SK-N-SH (cell line): Measurements from ENCODE around the gene JMJD7. TPM values are rescaled to one million over a fixed set of nuclear protein-coding genes. Genes with fewer than 3 reads are reported as not detected.

ENCODE experiments used
- CTCF ChIA-PET: fragments of 300-600, 350-600 bp; formaldehyde crosslinking; extraction: SDS; loops from one replicate; lab custom pipeline; 2021; lab: Yijun Ruan, JAX
- POLR2A ChIA-PET: fragments of 350-600 bp; sonication (Branson Sonifier 250); formaldehyde crosslinking; extraction: SDS; loops from one replicate; lab custom pipeline; 2020; ENCODE audit warnings: antibody characterized with exemption, inconsistent platforms; lab: Yijun Ruan, JAX
- DNase-seq: peaks from one replicate; pipeline ENCODE4 v3.0.0; 2012
- H2AFZ ChIP-seq: fragments of 200-600 bp; sonication (generic); 2 replicates; pipeline ENCODE4 v1.8.1; 2016; ENCODE audit warnings: antibody characterized with exemption, mild to moderate bottlenecking, low read depth
- H3F3A ChIP-seq: fragments of 200-600 bp; sonication (generic); replicated peaks from 2 replicates; pipeline ENCODE3; 2016; ENCODE audit warnings: antibody characterized with exemption, mild to moderate bottlenecking; ENCODE audit not compliant: insufficient read depth
- H3K27ac ChIP-seq, 2 experiments: fragments of 200-500 bp in 1 of 2; fragments of 200-600 bp in 1 of 2; sonication (Bioruptor generic) in 1 of 2; sonication (generic), shearing (Covaris generic) in 1 of 2; 2 replicates each; pipeline versions ENCODE4 v1.5.1 to v1.6.1; 2014 to 2016; ENCODE audit warnings: low read depth in 2 of 2, inconsistent platforms in 1 of 2, low read length in 1 of 2, mild to moderate bottlenecking in 1 of 2, mixed read lengths in 1 of 2
- H3K27me3 ChIP-seq: fragments of 200-600 bp; sonication (generic), shearing (Covaris generic); 2 replicates; pipeline ENCODE4 v1.6.1; 2016; ENCODE audit warnings: mixed run types; ENCODE audit not compliant: insufficient read depth
- H3K36me3 ChIP-seq, 2 experiments: fragments of 200-500 bp in 1 of 2; fragments of 200-600 bp in 1 of 2; sonication (Bioruptor generic) in 1 of 2; sonication (generic) in 1 of 2; replicated peaks in 1 of 2; 2 replicates each; pipeline versions ENCODE3 to v1.5.1; 2014 to 2016; ENCODE audit warnings: low read length in 1 of 2, mild to moderate bottlenecking in 1 of 2; ENCODE audit not compliant: insufficient read depth in 2 of 2, control insufficient read depth in 1 of 2
- H3K4me1 ChIP-seq, 2 experiments: fragments of 200-500 bp in 1 of 2; fragments of 200-600 bp in 1 of 2; sonication (Bioruptor generic) in 1 of 2; sonication (generic), shearing (Covaris generic) in 1 of 2; 2 replicates each; pipeline versions ENCODE4 v1.5.1 to v1.6.1; 2014 to 2016; ENCODE audit warnings: low read depth in 1 of 2, low read length in 1 of 2, mixed run types in 1 of 2; ENCODE audit not compliant: insufficient read depth in 2 of 2, control insufficient read depth in 1 of 2
- H3K4me2 ChIP-seq: fragments of 200-600 bp; sonication (generic), shearing (Covaris generic); 2 replicates; pipeline ENCODE4 v1.6.1; 2017; ENCODE audit warnings: mixed run types
- H3K4me3 ChIP-seq, 2 experiments: fragments of 200-500 bp in 1 of 2; fragments of 200-600 bp in 1 of 2; sonication (Bioruptor generic) in 1 of 2; sonication (generic), shearing (Covaris generic) in 1 of 2; 2 replicates each; pipeline versions ENCODE4 v1.5.1 to v1.8.1; 2014 to 2016; ENCODE audit warnings: low read depth in 2 of 2, inconsistent platforms in 1 of 2, low read length in 1 of 2, mild to moderate bottlenecking in 1 of 2, mixed read lengths in 1 of 2, moderate library complexity in 1 of 2
- H3K79me2 ChIP-seq: fragments of 200-600 bp; sonication (generic); 2 replicates; pipeline ENCODE4 v1.8.1; 2017; ENCODE audit warnings: mild to moderate bottlenecking; ENCODE audit not compliant: insufficient read depth
- H3K9ac ChIP-seq: fragments of 200-600 bp; sonication (generic); 2 replicates; pipeline ENCODE4 v1.6.1; 2017; ENCODE audit warnings: mixed run types
- H3K9me2 ChIP-seq: fragments of 200-600 bp; sonication (generic); 2 replicates; pipeline ENCODE4 v1.6.1; 2017; ENCODE audit warnings: mixed run types
- H3K9me3 ChIP-seq: fragments of 200-600 bp; sonication (generic); 2 replicates; pipeline ENCODE4 v1.6.1; 2017; ENCODE audit warnings: mixed run types, mild to moderate bottlenecking, moderate library complexity
- H4K20me1 ChIP-seq: fragments of 200-600 bp; sonication (generic); 2 replicates; pipeline ENCODE4 v1.6.1; 2017; ENCODE audit warnings: mild to moderate bottlenecking, mixed run types; ENCODE audit not compliant: insufficient read depth
- ELF1 ChIP-seq: IDR thresholded peaks from 2 replicates; pipeline ENCODE4 v1.4.0; 2012
- FOSL2 ChIP-seq: IDR thresholded peaks from 2 replicates; pipeline ENCODE4 v1.4.0; 2012; ENCODE audit warnings: low read depth, mild to moderate bottlenecking, moderate library complexity, borderline replicate concordance
- FOXJ3 ChIP-seq: sonication (generic); formaldehyde crosslinking; IDR thresholded peaks from 2 replicates; pipeline ENCODE4 v1.5.1; 2020; ENCODE audit warnings: mild to moderate bottlenecking, missing genetic modification reagents
- GABPA ChIP-seq: IDR thresholded peaks from 2 replicates; pipeline ENCODE4 v1.4.0; 2012; ENCODE audit warnings: low read depth, mild to moderate bottlenecking
- IRF3 ChIP-seq: fragments of 150-350 bp; IDR thresholded peaks from 2 replicates; pipeline ENCODE4 v1.6.1; 2016; ENCODE audit warnings: mild to moderate bottlenecking, low read depth, low read length
- MXI1 ChIP-seq: IDR thresholded peaks from 2 replicates; pipeline ENCODE4 v1.6.1; 2012; ENCODE audit warnings: mild to moderate bottlenecking, low read depth, low read length, improper control_type of control experiment
- RAD21 ChIP-seq: IDR thresholded peaks from 2 replicates; pipeline ENCODE4 v1.6.1; 2012; ENCODE audit warnings: mild to moderate bottlenecking, low read length
- REST ChIP-seq: IDR thresholded peaks from 2 replicates; pipeline ENCODE4 v1.6.1; 2012; ENCODE audit warnings: mild to moderate bottlenecking, low read depth, low read length, moderate library complexity
- RFX5 ChIP-seq: IDR thresholded peaks from 2 replicates; pipeline ENCODE4 v1.6.1; 2012; ENCODE audit warnings: mild to moderate bottlenecking, improper control_type of control experiment, low read length
- TEAD4 ChIP-seq: IDR thresholded peaks from 2 replicates; pipeline ENCODE4 v1.4.0; 2012; ENCODE audit warnings: mild to moderate bottlenecking, borderline replicate concordance; ENCODE audit not compliant: insufficient read depth
- USF2 ChIP-seq: fragments of 150-350 bp; IDR thresholded peaks from 2 replicates; pipeline ENCODE4 v1.6.1; 2017; ENCODE audit warnings: antibody characterized with exemption, low read length, low read depth, borderline replicate concordance
- YY1 ChIP-seq: IDR thresholded peaks from 2 replicates; pipeline ENCODE4 v1.4.0; 2012; ENCODE audit warnings: low read depth, mild to moderate bottlenecking
- ZBTB33 ChIP-seq: IDR thresholded peaks from 2 replicates; pipeline ENCODE4 v1.4.0; 2012; ENCODE audit warnings: low read depth, borderline replicate concordance
- WGBS: methylation state at CpG from one replicate; pipeline ENCODE4 v1.1.6; 2017; ENCODE audit warnings: low lambda C conversion rate; 5-methylcytosine and 5-hydroxymethylcytosine counted together
- polyA plus RNA-seq, 3 experiments: library from polyadenylated mRNA; depleted of rRNA; stranded (reverse); fragments of >200 nt; gene quantifications; 2 replicates each; pipeline ENCODE4 v1.2.3, GENCODE V29; 2012

JMJD7 gene
- polyA plus RNA-seq, 1 of the 3 experiments (the other 2 are of a cell fraction), result 6.5 TPM

GRCh38 chr15:41848631-41849030 lies 20.7 kb downstream of the JMJD7 start (continued):
- TF ChIP-seq REST, result no peak

GRCh38 chr15:41849204-41849603 lies 21.3 kb downstream of the JMJD7 start:
- 87% methylated on average over 5 of the region's 6 CpGs for WGBS
- no peak overlapping the region for H2AFZ ChIP-seq
- no peak for TF ChIP-seq USF2
- no peak for TF ChIP-seq IRF3
- no peak for TF ChIP-seq RAD21
- TF ChIP-seq TEAD4, result no peak
- no peak for TF ChIP-seq FOSL2
- TF ChIP-seq RFX5, result no peak
- TF ChIP-seq GABPA, result no peak
- H3K9me2 ChIP-seq, result no peaks in the 10 kb centered on the region
- no peaks in the 10 kb centered on the region for H3F3A ChIP-seq
- peaks cover 0 to 12% of the 10 kb centered on the region in 2 experiments for H3K36me3 ChIP-seq
- H3K9ac ChIP-seq, result no peak overlapping the region
- H3K4me2 ChIP-seq, result no peak overlapping the region
- no peaks in the 10 kb centered on the region for H3K79me2 ChIP-seq
- H3K4me3 ChIP-seq, result no peak overlapping the region
- no peak for DNase-seq
- ChIA-PET CTCF (no interaction called here), POLR2A (no interaction called here)
- no peak overlapping the region for H3K27ac ChIP-seq
- H4K20me1 ChIP-seq, result no peaks in the 10 kb centered on the region
- H3K4me1 ChIP-seq, result peaks cover 0 to 19% of the 10 kb centered on the region in 2 experiments; a peak in 1 of 4 replicates
- no peaks in the 10 kb centered on the region for H3K9me3 ChIP-seq
- no peaks in the 10 kb centered on the region for H3K27me3 ChIP-seq

- H2AFZ ChIP-seq, result no peak overlapping the region
- no peaks in the 10 kb centered on the region for H3F3A ChIP-seq
- H3K9me3 ChIP-seq, result no peaks in the 10 kb centered on the region
- no peaks in the 10 kb centered on the region for H3K9me2 ChIP-seq
- CTCF ChIA-PET, result interaction anchor here (1.8 to 2.3 kb wide), 2 partner anchors 12 to 54 kb away, joined by 5 to 12 read pairs; no protein-coding TSS in a partner anchor
- H3K27ac ChIP-seq, result no peak overlapping the region
- peaks cover 0 to 12% of the 10 kb centered on the region in 2 experiments for H3K36me3 ChIP-seq
- TF ChIP-seq RFX5, result no peak
- TF ChIP-seq ELF1, result no peak
- no peak for TF ChIP-seq ZBTB33
- no peak for TF ChIP-seq MXI1
- no peak for TF ChIP-seq RAD21
- TF ChIP-seq FOXJ3 (CRISPR knock-in tag), result no peak
- no peak for TF ChIP-seq YY1
- POLR2A ChIA-PET, result no interaction called here
- no peaks in the 10 kb centered on the region for H3K79me2 ChIP-seq
- H3K27me3 ChIP-seq, result no peaks in the 10 kb centered on the region
- H3K4me2 ChIP-seq, result no peak overlapping the region
- 83% methylated on average over 2 of the region's 8 CpGs for WGBS
- DNase-seq, result no peak
- no peaks in the 10 kb centered on the region for H4K20me1 ChIP-seq
- no peak overlapping the region for H3K4me3 ChIP-seq
- peaks cover 0 to 19% of the 10 kb centered on the region in 2 experiments; a peak in 1 of 4 replicates for H3K4me1 ChIP-seq
- no peak overlapping the region for H3K9ac ChIP-seq
Measured at GRCh38 chr15:41849861-41850260, 22.0 kb downstream of the JMJD7 start.
